HepG2 (cell line): ENCODE data around the gene C1orf50. TPM values are rescaled to one million over a fixed set of nuclear protein-coding genes. Genes with fewer than 3 reads are reported as not detected.

ENCODE experiments used
- ATAC-seq: fragments of 200-7000 bp; cut with Tn5 transposase; 3 replicates; pipeline ENCODE4 v1.9.1; 2020; ENCODE audit warnings: mild to moderate bottlenecking, moderate library complexity
- BruUV-seq: library from RNA; stranded (reverse); fragments of 400-500 nt; replicated peaks from 2 replicates; lab custom pipeline; 2021; lab: Mats Ljungman, UMichigan
- CTCF ChIA-PET: fragments of 300-600 bp; formaldehyde crosslinking; extraction: SDS; loops from one replicate; lab custom pipeline; 2021; ENCODE audit warnings: low total read pairs, inconsistent platforms, low intra/inter-chr PET ratio; lab: Yijun Ruan, JAX
- POLR2A ChIA-PET: fragments of 350-600 bp; sonication (Branson Sonifier 250); formaldehyde crosslinking; loops from one replicate; lab custom pipeline; 2020; ENCODE audit warnings: antibody characterized with exemption, inconsistent platforms; lab: Yijun Ruan, JAX
- DNase-seq: peaks from one replicate; pipeline ENCODE4 v3.0.0-alpha.2; 2015; ENCODE audit warnings: low spot score
- FAIRE-seq: peaks from 3 replicates; lab custom pipeline; 2011; peaks lifted over from hg19 to GRCh38; lab: Jason Lieb, UNC
- H2AFZ ChIP-seq: one replicate; pipeline ENCODE4 v1.6.1; 2011; ENCODE audit warnings: low read length, inconsistent platforms
- H3K27ac ChIP-seq: fragments of 300-600 bp; 3 replicates; pipeline ENCODE4 v1.8.0; 2011; ENCODE audit warnings: mixed run types, mild to moderate bottlenecking, mixed read lengths, low read length, inconsistent platforms; ENCODE audit not compliant: insufficient read depth; ENCODE audit errors: extremely low read length
- H3K27me3 ChIP-seq, 2 experiments: fragments of 200-600 bp in 1 of 2; 2 replicates in 1 of 2; 3 replicates in 1 of 2; pipeline versions ENCODE4 v1.6.0 to v1.8.0; 2011; ENCODE audit warnings: low read length in 2 of 2, mild to moderate bottlenecking in 2 of 2, moderate library complexity in 2 of 2, inconsistent platforms in 1 of 2; ENCODE audit not compliant: insufficient read depth in 2 of 2, control insufficient read depth in 1 of 2
- H3K36me3 ChIP-seq, 2 experiments: fragments of 200-600 bp in 1 of 2; replicated peaks in 1 of 2; 2 replicates in 1 of 2; 3 replicates in 1 of 2; pipeline versions ENCODE4 v1.5.1 to v1.8.0; 2011; ENCODE audit warnings: low read length in 2 of 2, inconsistent platforms in 1 of 2; ENCODE audit not compliant: insufficient read depth in 2 of 2, control insufficient read depth in 1 of 2
- H3K4me1 ChIP-seq: 2 replicates; pipeline ENCODE4 v1.5.1; 2012; ENCODE audit warnings: low read length, inconsistent platforms; ENCODE audit not compliant: insufficient read depth
- H3K4me2 ChIP-seq: 2 replicates; pipeline ENCODE4 v1.6.0; 2011; ENCODE audit warnings: low read depth, low read length, inconsistent platforms
- H3K4me3 ChIP-seq, 3 experiments: fragments of 200-600 bp in 1 of 3; sonication (generic), shearing (Covaris generic) in 1 of 3; replicated peaks in 1 of 3; 2 replicates each; pipeline ENCODE4 v1.5.1; 2011 to 2016; ENCODE audit warnings: low read length in 3 of 3, inconsistent platforms in 2 of 3, low read depth in 2 of 3, mild to moderate bottlenecking in 2 of 3, control low read depth in 1 of 3, mixed read lengths in 1 of 3; ENCODE audit not compliant: insufficient read depth in 1 of 3
- H3K79me2 ChIP-seq: one replicate; pipeline ENCODE4 v1.6.1; 2011; ENCODE audit warnings: low read length, inconsistent platforms; ENCODE audit not compliant: insufficient read depth
- H3K9ac ChIP-seq: 2 replicates; pipeline ENCODE4 v1.6.0; 2011; ENCODE audit warnings: mild to moderate bottlenecking, low read depth, low read length, inconsistent platforms; ENCODE audit not compliant: insufficient read depth
- H3K9me3 ChIP-seq: 2 replicates; pipeline ENCODE4 v1.5.1; 2012; ENCODE audit warnings: mild to moderate bottlenecking, low read length
- H4K20me1 ChIP-seq: 2 replicates; pipeline ENCODE4 v1.6.0; 2011; ENCODE audit warnings: inconsistent platforms, mild to moderate bottlenecking, low read length, moderate library complexity; ENCODE audit not compliant: insufficient read depth
- DNMT1 ChIP-seq: sonication (generic); formaldehyde crosslinking; IDR thresholded peaks from 2 replicates; pipeline ENCODE4 v1.5.1; 2020; ENCODE audit warnings: mild to moderate bottlenecking, missing genetic modification reagents
- HNRNPL ChIP-seq: fragments of 200-400 bp; formaldehyde crosslinking; IDR thresholded peaks from 2 replicates; pipeline ENCODE4 v1.6.1; 2017; ENCODE audit warnings: mild to moderate bottlenecking, low read depth, low read length
- NR1H2 ChIP-seq: sonication (generic); formaldehyde crosslinking; IDR thresholded peaks from 2 replicates; pipeline ENCODE4 v1.8.1; 2022; ENCODE audit warnings: low read depth, missing genetic modification reagents, borderline replicate concordance
- NR2C2 ChIP-seq: sonication (generic); formaldehyde crosslinking; IDR thresholded peaks from 2 replicates; pipeline ENCODE4 v1.4.0; 2020; ENCODE audit warnings: missing genetic modification reagents, mild to moderate bottlenecking, moderate library complexity, borderline replicate concordance
- ZBTB25 ChIP-seq: IDR thresholded peaks from 2 replicates; pipeline ENCODE4 v1.6.1; 2018; ENCODE audit warnings: missing genetic modification reagents
- WGBS: methylation state at CpG from one replicate; pipeline ENCODE4 v1.1.6; 2017; ENCODE audit warnings: low lambda C conversion rate; 5-methylcytosine and 5-hydroxymethylcytosine counted together
- in situ Hi-C: cut with HindIII; loops from 2 replicates; pipeline ENCODE4 v1.10.0; 2017; ENCODE audit warnings: low pct_unique_long_range_greater_than_20kb; ENCODE audit not compliant: extremely low pct_ligation_motif_present
- intact Hi-C: fragments of 100-400 bp; cut with micrococcal nuclease; formaldehyde crosslinking; loops from one replicate; pipeline ENCODE4 v1.10.0; 2022; ENCODE audit not compliant: unreplicated experiment
- polyA plus RNA-seq, 8 experiments: library from polyadenylated mRNA; depleted of rRNA in 3 of 8; stranded (reverse) in 7 of 8; unstranded in 1 of 8; fragments of >200 nt; fragmentation: Illumina TruSeq in 4 of 8; extraction: Trizol in 4 of 8; gene quantifications; 2 replicates each; pipeline versions ENCODE4 v1.2.1 to v1.2.3, GENCODE V29; 2011 to 2016; ENCODE audit warnings: low read depth in 4 of 8, missing spikeins in 1 of 8, mixed read lengths in 1 of 8; ENCODE audit not compliant: insufficient read depth in 1 of 8
- total RNA-seq, 5 experiments: library from RNA; depleted of rRNA; stranded (reverse); fragments of >200 nt; fragmentation: Illumina TruSeq; extraction: Trizol; gene quantifications; 2 replicates each; pipeline ENCODE4 v1.2.3, GENCODE V29; 2016; ENCODE audit warnings: low read depth in 1 of 5

The C1orf50 gene
- total and polyA plus RNA-seq, 2 of the 13 experiments (the other 11 are each of a cell fraction or from before 2014, with no cell fraction given): 4.3 to 4.8 TPM

GRCh38 chr1:42737986-42738677 lies 28.9 kb upstream of the C1orf50 start:
- 88% methylated on average over 12 of the region's 21 CpGs for WGBS
- Histone ChIP-seq H3K27ac (no peak overlapping the region), H3K4me3 (peak overlapping the region in 1 of 3 experiments; percentile 83; a peak in 1 of 6 replicates), H3K4me2 (peak overlapping the region; percentile 98), H3K4me1 (peaks cover 84% of the 10 kb centered on the region), H3K9me3 (no peaks in the 10 kb centered on the region), H3K27me3 (no peaks in the 10 kb centered on the region), H3K79me2 (no peaks in the 10 kb centered on the region), H3K36me3 (no peaks in the 10 kb centered on the region), H3K9ac (no peak overlapping the region), H4K20me1 (no peaks in the 10 kb centered on the region), H2AFZ (no peak overlapping the region)
- in situ Hi-C loops (loop anchor here (25.0 kb wide), 1 partner anchor 401 kb away; the partner anchor contains the start of gene FOXJ3), intact Hi-C loops (no loop called here)
- FAIRE-seq: no peak
- no peak for DNase-seq
- POLR2A ChIA-PET: interaction anchor here (3.6 kb wide), 1 partner anchor 29 kb away, joined by 28 read pairs; the partner anchor contains the start of genes C1orf50 and P3H1
- no TSS peak for BruUV-seq
- TF ChIP-seq NR1H2 (CRISPR knock-in tag) (no peak), DNMT1 (CRISPR knock-in tag) (no peak), ZBTB25 (CRISPR knock-in tag) (no peak), HNRNPL (0 out of 2 replicates have a peak, but pooled peaks have one; percentile 26), NR2C2 (no peak)
- ATAC-seq: no peak
- CTCF ChIA-PET: no interaction called here
